Nephron (organoid): ENCODE results near the gene DDOST.

Experiments
- H3K27ac Mint-ChIP-seq, 3 experiments: 2 replicates each; pipeline ENCODE4 v1.8.0; 2020; ENCODE audit warnings: mixed read lengths in 3 of 3, mild to moderate bottlenecking in 2 of 3, moderate library complexity in 1 of 3
- H3K27me3 Mint-ChIP-seq: 2 replicates; pipeline ENCODE4 v1.8.0; 2021; ENCODE audit warnings: low read depth, mild to moderate bottlenecking, moderate library complexity, mixed read lengths
- H3K36me3 Mint-ChIP-seq: 2 replicates; pipeline ENCODE4 v1.8.0; 2020; ENCODE audit warnings: low read depth, mixed read lengths
- H3K4me1 Mint-ChIP-seq: 2 replicates; pipeline ENCODE4 v1.8.0; 2020; ENCODE audit warnings: mixed read lengths
- H3K4me3 Mint-ChIP-seq, 3 experiments: 2 replicates each; pipeline ENCODE4 v1.8.0; 2020; ENCODE audit warnings: mild to moderate bottlenecking in 3 of 3, mixed read lengths in 3 of 3, moderate library complexity in 2 of 3
- H3K9me3 Mint-ChIP-seq: 2 replicates; pipeline ENCODE4 v1.8.0; 2020; ENCODE audit warnings: mixed read lengths
- CTCF ChIP-seq, 3 experiments: fragments of 200-600 bp; sonication (generic); IDR thresholded peaks; one replicate each; pipeline ENCODE4 v1.5.0; 2021; ENCODE audit warnings: antibody characterized with exemption in 3 of 3; ENCODE audit not compliant: unreplicated experiment in 3 of 3

Gene DDOST

DNA sequence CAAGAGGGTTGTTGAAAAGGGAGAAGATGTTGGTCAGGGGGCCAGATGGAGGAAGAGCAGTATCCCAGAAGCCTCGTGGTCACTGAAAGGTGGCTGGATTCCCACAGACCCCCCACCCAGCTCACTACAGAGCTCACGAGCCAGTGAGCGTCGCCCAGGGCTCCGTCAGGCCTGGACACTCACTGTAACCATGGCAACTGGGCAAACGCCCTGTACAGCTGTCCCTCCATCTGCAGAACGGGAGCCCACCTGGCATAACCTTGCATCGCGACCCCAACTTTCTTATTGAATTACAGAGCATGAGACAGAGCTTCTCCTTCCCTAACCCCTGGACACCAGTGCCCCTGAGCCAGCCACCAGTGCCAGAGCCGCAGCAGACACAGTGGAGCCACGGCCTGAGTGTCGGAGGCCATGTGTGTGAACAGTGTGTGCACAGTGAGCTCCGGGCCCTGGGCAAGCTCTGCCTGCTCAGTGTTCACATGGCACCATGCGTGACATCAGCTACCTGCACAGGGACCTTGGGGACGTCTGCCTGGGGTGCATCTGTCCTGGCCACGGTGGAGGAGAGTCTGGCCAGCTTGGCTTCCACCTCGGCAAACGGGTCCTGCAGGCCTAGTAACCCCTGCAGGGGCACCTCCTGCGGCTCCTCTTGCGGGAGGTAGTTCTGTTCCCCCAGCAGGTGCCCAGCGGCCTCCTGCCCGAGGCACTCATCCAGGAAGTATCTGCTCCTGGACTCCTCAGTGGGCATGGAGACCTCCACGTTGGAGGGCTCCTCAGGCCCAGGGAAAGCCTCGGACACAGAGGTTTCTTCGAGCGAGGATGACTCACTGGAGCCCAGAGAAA, 25.9 kb upstream of the DDOST start:
- Mint-ChIP-seq H3K27ac (no peak overlapping the region), H3K27me3 (no peaks in the 10 kb centered on the region), H3K4me1 (peaks cover 9% of the 10 kb centered on the region), H3K4me3 (no peak overlapping the region), H3K36me3 (no peaks in the 10 kb centered on the region), H3K9me3 (peaks cover 3% of the 10 kb centered on the region)
- TF ChIP-seq CTCF (IDR thresholded peaks at IDR 0.05; ENCODE audit: unreplicated experiment in 3 of 3), result no peak

DNA sequence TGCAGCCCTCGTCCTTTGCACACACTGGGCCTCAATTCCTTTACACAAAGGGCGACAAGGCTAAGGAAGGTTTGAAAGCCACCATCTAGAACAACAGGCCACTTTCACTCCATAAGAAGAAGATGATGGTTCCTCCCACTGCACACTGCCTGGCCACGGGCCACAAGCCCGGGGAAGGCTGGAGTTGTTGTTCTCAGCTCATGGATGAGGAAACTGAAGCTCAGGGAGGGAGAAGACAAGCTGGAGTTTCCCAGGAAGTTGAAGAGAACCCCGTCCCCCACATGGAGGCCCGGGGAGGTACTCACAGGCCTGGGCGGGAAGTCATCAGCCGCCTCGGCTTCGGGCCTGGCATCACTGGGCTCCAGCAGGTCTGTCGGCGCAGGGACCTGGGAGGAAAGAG, 24.6 kb upstream of the DDOST start:
- H3K36me3 Mint-ChIP-seq, result no peaks in the 10 kb centered on the region
- H3K4me3 Mint-ChIP-seq, result no peak overlapping the region
- H3K9me3 Mint-ChIP-seq, result no peaks in the 10 kb centered on the region

DNA sequence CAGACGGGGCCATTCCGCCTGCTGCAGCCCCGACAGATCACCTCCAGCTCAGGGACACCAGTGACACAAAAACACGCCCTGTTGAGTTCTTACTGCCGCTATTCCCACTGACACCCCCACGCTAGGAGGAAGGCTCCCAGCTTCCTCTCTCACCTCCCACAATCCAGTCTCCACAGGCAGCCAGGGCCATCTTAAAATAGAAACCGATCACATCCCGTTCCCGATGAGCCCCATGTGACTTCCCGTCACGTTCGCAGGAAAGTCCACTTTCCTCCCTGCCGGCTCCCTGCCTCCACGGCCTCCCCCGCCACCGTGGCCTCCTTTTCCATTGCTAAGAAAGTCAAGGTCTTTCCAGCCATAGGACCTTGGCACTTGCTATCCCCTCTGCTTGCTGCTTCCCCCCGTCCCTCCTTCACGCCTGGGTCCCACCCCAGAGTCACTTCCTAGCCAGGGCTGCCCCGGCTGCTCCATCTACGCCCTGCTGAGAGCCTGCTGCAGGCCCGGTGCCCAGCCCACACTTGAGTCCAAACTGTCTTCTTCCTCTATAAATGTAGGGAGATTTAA, 24.0 kb upstream of the DDOST start:
- Mint-ChIP-seq H3K9me3 (no peaks in the 10 kb centered on the region), H3K4me1 (peaks cover 9% of the 10 kb centered on the region), H3K4me3 (no peak overlapping the region), H3K27ac (peak overlapping the region; percentile 6 to 35 (median 27)), H3K36me3 (no peaks in the 10 kb centered on the region), H3K27me3 (no peaks in the 10 kb centered on the region)
- TF ChIP-seq CTCF (IDR thresholded peaks at IDR 0.05; ENCODE audit: unreplicated experiment in 3 of 3), result no peak

More for the DNA sequence above, 24.6 kb upstream of the DDOST start:
- no peak for TF ChIP-seq CTCF (IDR thresholded peaks at IDR 0.05; ENCODE audit: unreplicated experiment in 3 of 3)
- Mint-ChIP-seq H3K27me3 (no peaks in the 10 kb centered on the region), H3K27ac (peak overlapping the region in 2 of 3 experiments; percentile 27 to 35), H3K4me1 (peaks cover 9% of the 10 kb centered on the region)

GRCh38 chr1:20684651-20685050, 23.5 kb upstream of the DDOST start:
- Mint-ChIP-seq H3K36me3 (no peaks in the 10 kb centered on the region), H3K4me1 (peaks cover 9% of the 10 kb centered on the region), H3K27me3 (no peaks in the 10 kb centered on the region), H3K27ac (peak overlapping the region in 1 of 3 experiments; percentile 6), H3K4me3 (no peak overlapping the region), H3K9me3 (no peaks in the 10 kb centered on the region)
- no peak for TF ChIP-seq CTCF (IDR thresholded peaks at IDR 0.05; ENCODE audit: unreplicated experiment in 3 of 3)

DNA sequence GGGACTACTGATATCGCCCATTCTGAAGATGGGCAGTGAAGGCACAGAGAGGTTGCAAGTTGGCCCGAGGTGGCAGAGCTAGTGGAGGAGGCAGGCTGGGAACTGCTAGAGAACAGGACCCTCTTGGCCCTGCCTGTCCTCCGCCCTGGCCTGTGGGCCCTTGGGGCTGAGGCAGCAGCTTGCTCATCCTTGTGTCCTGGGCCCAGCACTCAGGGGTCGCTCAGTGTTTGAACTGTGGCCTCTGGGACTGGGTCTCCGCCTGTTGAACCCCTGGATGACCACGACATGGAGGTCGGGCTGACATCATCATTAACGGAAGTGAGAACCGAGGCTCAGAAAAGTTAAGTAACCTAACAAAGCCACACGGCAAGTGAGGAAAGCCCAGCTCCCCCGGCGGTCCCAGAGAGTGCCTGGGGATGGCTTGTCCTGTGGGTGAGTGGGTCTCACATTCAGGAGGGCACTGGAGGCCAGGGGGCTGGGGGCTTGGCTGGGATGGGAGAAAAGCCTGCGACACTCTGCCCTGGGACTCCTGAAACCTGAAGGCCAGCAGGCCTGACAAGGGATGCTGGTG, 23.0 kb upstream of the DDOST start:
- no peak for TF ChIP-seq CTCF (IDR thresholded peaks at IDR 0.05; ENCODE audit: unreplicated experiment in 3 of 3)
- H3K9me3 Mint-ChIP-seq, result no peaks in the 10 kb centered on the region
- peaks cover 9% of the 10 kb centered on the region for H3K4me1 Mint-ChIP-seq
- H3K36me3 Mint-ChIP-seq, result no peaks in the 10 kb centered on the region
- no peaks in the 10 kb centered on the region for H3K27me3 Mint-ChIP-seq
- no peak overlapping the region for H3K27ac Mint-ChIP-seq
- no peak overlapping the region for H3K4me3 Mint-ChIP-seq
